Activated CD4-positive, alpha-beta T cell treated with anti-CD3 and anti-CD28 coated beads, Interleukin-2, Interleukin-4, amounts not matched to agents 100 ng/mL and 50 ng/mL, durations not matched to agents 16 hours and 8 hours (primary cell): ENCODE measurements around the gene SUPT20H.

Source experiments
- DNase-seq: peaks from one replicate; pipeline ENCODE4 v3.0.0-alpha.2; 2020; ENCODE audit warnings: low spot score

SUPT20H gene

DNA sequence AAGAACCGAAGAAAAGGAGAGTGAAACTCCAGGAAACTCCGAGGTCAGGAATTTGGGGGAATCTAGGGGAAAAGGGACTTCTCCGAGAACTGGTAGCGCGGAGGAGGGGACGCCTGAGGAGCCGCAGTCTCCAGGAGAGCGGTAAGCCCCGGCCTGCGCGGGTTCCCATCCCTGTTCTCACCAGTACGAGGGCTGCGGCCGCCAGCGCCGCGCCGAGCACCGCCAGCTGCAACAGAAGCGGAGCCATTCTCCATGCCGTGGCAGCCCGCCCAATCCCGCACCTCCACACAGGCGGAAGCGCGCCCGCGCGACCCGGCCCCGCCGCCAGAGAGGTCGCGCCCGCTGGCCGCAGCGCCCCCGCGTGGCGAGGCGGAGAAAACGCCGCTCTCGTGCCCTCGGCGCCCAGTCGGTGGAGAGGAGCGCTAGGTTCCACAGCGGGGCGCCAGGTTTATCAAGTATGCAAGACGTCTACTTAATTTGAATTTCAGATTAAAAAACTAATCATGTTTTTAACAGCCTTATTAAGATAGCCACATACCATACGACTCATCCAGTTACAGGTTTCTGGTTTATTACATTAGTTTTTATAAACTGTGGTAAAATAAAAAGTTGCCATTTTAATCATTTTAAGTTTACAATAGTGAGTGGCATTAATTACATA is 60.3 kb downstream of the SUPT20H start, which contains the start of gene ALG5:
Gene ALG5, minus strand, starts transcription at position 287 of the 661 bp plus-strand sequence. Its CDS starts 40 bp downstream, at position 247.
- peak; percentile 90 for DNase-seq

DNA sequence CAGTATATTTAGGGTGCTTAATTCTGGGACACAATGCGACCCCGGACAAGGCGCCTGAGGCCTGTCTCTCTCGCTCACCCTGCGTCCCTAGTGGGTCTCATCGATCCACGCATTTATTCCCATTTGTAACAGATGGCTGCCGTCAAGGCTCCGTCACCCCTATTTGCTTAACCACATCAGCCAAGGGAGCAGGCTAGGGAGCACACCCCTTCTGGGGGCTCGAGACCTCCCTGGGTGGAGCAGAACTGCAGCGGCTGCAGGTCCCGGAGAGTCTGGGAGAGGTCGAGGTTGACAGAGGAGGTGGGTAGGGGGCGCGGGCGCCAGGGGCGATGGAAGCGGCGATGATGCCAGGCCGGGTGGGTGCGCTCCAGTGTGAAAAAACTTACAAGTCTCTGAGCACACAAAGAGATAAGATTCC is 60.9 kb downstream of the SUPT20H start:
- no peak for DNase-seq

GRCh38 chr13:36997716-36998427 is 61.6 kb downstream of the SUPT20H start:
- DNase-seq = no peak

DNA sequence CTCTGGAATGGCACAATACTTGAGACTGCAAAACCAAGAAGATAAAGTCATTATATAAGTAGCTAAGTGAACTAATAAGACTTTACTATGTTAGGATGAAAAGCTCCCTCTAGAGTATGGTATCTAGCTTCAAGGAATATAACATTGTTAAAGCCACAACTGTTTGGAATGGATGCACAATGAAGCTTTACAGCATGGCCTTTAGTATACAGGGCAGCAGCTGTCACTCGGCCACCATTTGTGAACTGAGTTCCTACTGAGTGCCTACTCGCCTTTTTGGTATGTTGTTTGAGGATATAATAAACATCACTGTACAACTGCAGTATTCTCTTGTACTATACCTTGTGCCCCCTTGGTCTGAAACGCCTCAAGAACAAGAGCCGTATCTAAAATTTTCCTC is 67.1 kb downstream of the SUPT20H start:
- no peak for DNase-seq

- no peak for DNase-seq
Observed at GRCh38 chr13:36986462-36987240, 72.8 kb downstream of the SUPT20H start.

DNA sequence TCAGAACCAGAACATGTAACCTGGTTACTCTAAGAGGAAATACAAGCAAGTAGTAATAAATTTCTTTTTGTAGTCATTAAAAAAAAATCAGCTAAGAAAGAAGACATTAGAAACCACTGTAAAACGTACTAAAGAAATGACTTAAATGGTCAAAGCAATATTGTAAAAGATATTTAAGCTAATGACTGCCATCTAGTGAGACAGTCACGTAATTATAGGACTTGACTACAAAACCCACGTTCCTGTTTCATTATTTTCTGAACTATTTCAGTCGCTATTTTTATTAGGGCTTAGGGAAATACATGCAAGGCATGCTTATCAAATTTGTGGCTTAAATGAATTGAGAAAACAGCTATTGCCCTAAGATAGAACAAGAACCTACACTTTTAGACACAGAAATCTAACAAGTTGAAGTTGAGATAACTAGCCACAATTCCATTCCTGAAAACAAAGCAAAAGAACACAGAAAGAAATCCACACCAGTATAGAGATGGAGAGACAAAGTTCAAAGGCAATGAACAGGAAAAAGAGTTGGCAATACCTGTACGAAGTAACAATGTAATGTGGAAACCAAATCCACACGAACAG is 78.2 kb downstream of the SUPT20H start:
- no peak for DNase-seq

- no peak for DNase-seq
Observed at GRCh38 chr13:36979361-36980050, 80.0 kb downstream of the SUPT20H start.

DNA sequence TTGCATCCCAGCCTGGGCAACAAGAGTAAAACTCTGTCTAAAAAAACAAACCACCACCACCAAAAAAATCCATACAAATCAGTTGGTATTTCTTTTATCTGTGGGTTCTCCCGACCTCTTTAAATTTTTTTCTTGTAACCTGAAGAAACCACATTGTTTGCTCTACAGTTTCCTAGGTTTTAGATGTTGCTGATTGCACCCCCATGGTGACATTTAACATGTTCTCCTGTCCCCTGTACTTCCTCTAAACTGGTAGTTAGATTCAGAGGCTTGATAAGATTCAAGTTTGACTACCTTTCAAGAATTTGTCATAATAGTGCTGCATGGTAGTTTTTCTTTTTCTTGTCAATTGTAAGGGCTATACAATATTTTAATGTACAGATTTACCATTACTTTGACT is 84.3 kb downstream of the SUPT20H start:
- DNase-seq = peak; percentile 4

GRCh38 chr13:36973621-36974295 is 85.7 kb downstream of the SUPT20H start:
- DNase-seq = no peak

DNA sequence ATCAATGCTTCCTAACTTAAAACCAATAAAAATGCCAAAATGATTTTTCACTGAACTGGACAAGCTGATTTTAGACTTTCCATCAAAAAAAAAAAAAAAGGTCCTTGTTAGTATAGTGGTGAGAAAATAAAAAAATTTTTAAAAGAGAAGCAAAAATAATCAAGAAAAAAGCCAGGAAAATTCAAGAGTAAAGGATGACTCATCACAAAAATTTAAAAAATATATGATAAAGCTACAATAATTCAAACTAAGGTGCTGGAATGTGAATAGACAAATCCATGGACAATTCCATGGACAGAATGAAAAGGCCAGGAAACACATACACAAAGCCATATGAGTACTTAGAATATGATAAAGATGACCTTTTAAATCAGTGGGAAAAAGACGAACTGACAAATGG is 86.5 kb downstream of the SUPT20H start:
- DNase-seq = no peak

DNA sequence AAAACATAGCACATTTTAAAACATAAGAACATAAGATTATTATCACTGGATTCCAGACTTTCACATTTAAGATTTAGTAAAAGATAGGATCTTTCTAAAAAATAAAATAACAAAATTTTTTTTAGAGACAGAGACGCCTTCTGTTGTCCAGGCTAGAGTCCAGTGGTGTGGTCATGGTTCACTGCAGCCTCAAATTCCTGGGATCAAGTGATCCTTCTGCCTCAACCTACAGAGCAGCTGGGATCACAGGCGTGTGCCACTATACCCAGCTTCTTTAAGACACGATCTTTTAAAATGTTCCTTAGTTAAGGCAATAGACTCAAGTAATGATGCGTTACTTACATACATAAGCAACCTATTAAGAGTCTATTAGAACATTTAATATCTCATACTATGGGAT is 93.1 kb downstream of the SUPT20H start:
- DNase-seq = no peak

GRCh38 chr13:36965767-36966166 is 93.7 kb downstream of the SUPT20H start:
- peak; percentile 19 for DNase-seq

- no peak for DNase-seq
Observed at GRCh38 chr13:36959456-36960116, 99.9 kb downstream of the SUPT20H start.
